Testis (tissue), 2 donors: ENCODE data around the gene C1QTNF9.

Source experiments
- POLR2A ChIP-seq: fragments of 450-650 bp; IDR thresholded peaks from one replicate; pipeline ENCODE4 v1.6.1; 2017; ENCODE audit warnings: antibody characterized with exemption, mild to moderate bottlenecking, moderate library complexity
- TF ChIP-seq, protein P1 (sequence below), 3 experiments: fragments of 450-650 bp in 2 of 3; fragments of 200-600 bp in 1 of 3; sonication (generic) in 1 of 3; IDR thresholded peaks; one replicate each; pipeline ENCODE4 v1.5.1; 2016 to 2019; ENCODE audit warnings: antibody characterized with exemption in 3 of 3, mild to moderate bottlenecking in 2 of 3, moderate library complexity in 1 of 3

DNA sequence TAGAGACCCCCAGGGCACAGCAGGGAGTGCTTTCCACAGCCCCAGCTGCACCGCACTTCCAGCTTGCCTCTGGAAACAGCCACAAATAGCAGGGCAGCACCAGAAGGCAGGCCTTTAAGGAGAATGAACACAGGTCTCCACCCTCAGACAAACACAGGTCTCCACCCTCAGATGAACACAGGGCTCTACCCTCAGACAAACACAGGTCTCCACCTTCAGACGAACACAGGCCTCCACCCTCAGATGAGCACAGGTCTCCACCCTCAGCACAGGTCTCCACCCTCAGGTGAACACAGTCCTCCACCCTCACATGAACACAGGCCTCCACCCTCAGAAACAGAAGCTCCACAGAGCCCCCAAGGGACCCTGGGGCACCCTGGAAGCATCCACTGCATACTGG is 51.7 kb downstream of the C1QTNF9 start:
- TF ChIP-seq, protein P1, sequence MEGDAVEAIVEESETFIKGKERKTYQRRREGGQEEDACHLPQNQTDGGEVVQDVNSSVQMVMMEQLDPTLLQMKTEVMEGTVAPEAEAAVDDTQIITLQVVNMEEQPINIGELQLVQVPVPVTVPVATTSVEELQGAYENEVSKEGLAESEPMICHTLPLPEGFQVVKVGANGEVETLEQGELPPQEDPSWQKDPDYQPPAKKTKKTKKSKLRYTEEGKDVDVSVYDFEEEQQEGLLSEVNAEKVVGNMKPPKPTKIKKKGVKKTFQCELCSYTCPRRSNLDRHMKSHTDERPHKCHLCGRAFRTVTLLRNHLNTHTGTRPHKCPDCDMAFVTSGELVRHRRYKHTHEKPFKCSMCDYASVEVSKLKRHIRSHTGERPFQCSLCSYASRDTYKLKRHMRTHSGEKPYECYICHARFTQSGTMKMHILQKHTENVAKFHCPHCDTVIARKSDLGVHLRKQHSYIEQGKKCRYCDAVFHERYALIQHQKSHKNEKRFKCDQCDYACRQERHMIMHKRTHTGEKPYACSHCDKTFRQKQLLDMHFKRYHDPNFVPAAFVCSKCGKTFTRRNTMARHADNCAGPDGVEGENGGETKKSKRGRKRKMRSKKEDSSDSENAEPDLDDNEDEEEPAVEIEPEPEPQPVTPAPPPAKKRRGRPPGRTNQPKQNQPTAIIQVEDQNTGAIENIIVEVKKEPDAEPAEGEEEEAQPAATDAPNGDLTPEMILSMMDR (IDR thresholded peaks at IDR 0.05), result no peak
- no peak for TF ChIP-seq POLR2A
